GM18517 (cell line): Measurements from ENCODE around the gene IGLL5.
"Not testable (repeated sequence)": the region's sequence is repeated elsewhere in the genome, so short reads cannot be mapped to it uniquely, and the experiment has no call there.

ENCODE experiments used
- ATAC-seq: cut with Tn5 transposase; IDR thresholded peaks from one replicate; pipeline ENCODE4 v1.9.1; 2021; ENCODE audit warnings: mild to moderate bottlenecking, moderate library complexity; ENCODE audit not compliant: unreplicated experiment

The IGLL5 gene

GRCh38 chr22:22912135-22912987 is 24.7 kb downstream of the IGLL5 start:
- ATAC-seq: no peak

- ATAC-seq: no peak
These were observed 25.3 kb downstream of the IGLL5 start for GRCh38 chr22:22912988-22913253.

GRCh38 chr22:22913989-22914388 is 26.4 kb downstream of the IGLL5 start:
- ATAC-seq: no peak

GRCh38 chr22:22914726-22915669 is 27.4 kb downstream of the IGLL5 start:
- no peak for ATAC-seq

- no peak for ATAC-seq
These were observed 28.0 kb downstream of the IGLL5 start for GRCh38 chr22:22915670-22916035.

GRCh38 chr22:22916215-22916951 is 28.8 kb downstream of the IGLL5 start:
- ATAC-seq: no peak

GRCh38 chr22:22916952-22917290 is 29.3 kb downstream of the IGLL5 start:
- no peak for ATAC-seq

GRCh38 chr22:22917377-22917776 is 29.8 kb downstream of the IGLL5 start:
- no peak for ATAC-seq

GRCh38 chr22:22918297-22918965 is 30.8 kb downstream of the IGLL5 start:
- ATAC-seq: no peak

- no peak for ATAC-seq
These were observed 31.4 kb downstream of the IGLL5 start for GRCh38 chr22:22919041-22919440.

- ATAC-seq: no peak
These were observed 32.6 kb downstream of the IGLL5 start for GRCh38 chr22:22920104-22920654.

GRCh38 chr22:22920910-22921550 is 33.4 kb downstream of the IGLL5 start:
- ATAC-seq: no peak

GRCh38 chr22:22921575-22921974 is 34.0 kb downstream of the IGLL5 start:
- no peak for ATAC-seq

- ATAC-seq: not testable (repeated sequence)
These were observed 34.7 kb downstream of the IGLL5 start for GRCh38 chr22:22922092-22922953.

GRCh38 chr22:22922954-22923319 is 35.3 kb downstream of the IGLL5 start:
- no peak for ATAC-seq

- no peak for ATAC-seq
These were observed 35.8 kb downstream of the IGLL5 start for GRCh38 chr22:22923379-22923778.

GRCh38 chr22:22923930-22924329 is 36.3 kb downstream of the IGLL5 start:
- no peak for ATAC-seq

GRCh38 chr22:22924369-22925145 is 36.9 kb downstream of the IGLL5 start:
- no peak for ATAC-seq
